Measurements from ENCODE around the gene BNIPL.
A peak's percentile ranks its signal among the peaks of the same experiment; 100 is the strongest.

The BNIPL gene

GRCh38 chr1:151009206-151009587 lies 27.2 kb upstream of the BNIPL start:
- Histone ChIP-seq H3K4me3 (ENCODE audit: severe bottlenecking) (peak overlapping the region; percentile 61), H3K9me3 (ENCODE audit: severe bottlenecking) (no peaks in the 10 kb centered on the region), H3K27ac (ENCODE audit: poor library complexity, severe bottlenecking) (peak overlapping the region; percentile 75), H3K36me3 (ENCODE audit: low read depth) (no peaks in the 10 kb centered on the region; the same call in 1 of the 2 replicates), H3K4me1 (ENCODE audit: insufficient read depth, poor library complexity, severe bottlenecking) (peaks cover 15% of the 10 kb centered on the region), H3K27me3 (ENCODE audit: insufficient read depth, poor library complexity, severe bottlenecking) (no peaks in the 10 kb centered on the region)
- ATAC-seq (ENCODE audit: low read depth) = no peak
- no peak for DNase-seq (ENCODE audit: low spot score)
- no peak for TF ChIP-seq CTCF (IDR thresholded peaks at IDR 0.05; ENCODE audit: poor library complexity, severe bottlenecking)

DNA sequence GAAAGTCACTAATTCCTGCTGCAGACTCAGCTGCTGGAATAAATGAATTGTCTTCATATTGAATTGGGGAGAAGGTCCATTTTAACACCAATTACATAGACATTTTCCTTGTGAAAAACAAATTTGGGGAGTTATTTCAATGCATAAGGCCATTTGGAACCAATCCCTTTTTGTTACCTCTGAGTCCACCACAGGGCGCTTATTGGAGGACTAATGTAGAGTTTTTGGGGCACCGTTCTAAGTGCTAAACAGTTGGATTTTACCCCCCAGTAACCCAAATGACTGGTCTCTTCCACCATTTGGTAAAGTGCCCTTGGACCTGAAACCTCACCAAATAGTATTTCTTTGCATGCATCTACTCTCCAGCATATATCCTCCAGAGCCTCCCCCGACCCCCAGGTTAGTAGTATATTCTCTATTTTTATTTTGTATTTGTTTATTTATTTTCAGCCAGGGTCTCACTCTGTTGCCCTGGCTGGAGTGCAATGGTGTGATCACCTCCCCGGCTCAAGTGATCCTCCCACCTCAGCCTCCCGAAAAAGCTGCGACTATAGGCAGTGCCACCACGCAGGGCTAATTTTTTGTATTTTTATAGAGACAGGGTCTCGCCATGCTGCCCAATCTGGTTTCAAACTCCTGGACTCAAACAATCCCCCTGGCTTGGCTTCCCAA lies 26.6 kb upstream of the BNIPL start:
- Histone ChIP-seq H3K27ac (ENCODE audit: poor library complexity, severe bottlenecking) (no peak overlapping the region), H3K4me3 (ENCODE audit: severe bottlenecking) (no peak overlapping the region), H3K36me3 (ENCODE audit: low read depth) (no peaks in the 10 kb centered on the region; the same call in 1 of the 2 replicates), H3K27me3 (ENCODE audit: insufficient read depth, poor library complexity, severe bottlenecking) (no peaks in the 10 kb centered on the region), H3K9me3 (ENCODE audit: severe bottlenecking) (no peaks in the 10 kb centered on the region), H3K4me1 (ENCODE audit: insufficient read depth, poor library complexity, severe bottlenecking) (peaks cover 11% of the 10 kb centered on the region)
- ATAC-seq (ENCODE audit: low read depth) (no peak), DNase-seq (ENCODE audit: low spot score) (no peak)
- TF ChIP-seq CTCF (IDR thresholded peaks at IDR 0.05; ENCODE audit: poor library complexity, severe bottlenecking) = no peak

DNA sequence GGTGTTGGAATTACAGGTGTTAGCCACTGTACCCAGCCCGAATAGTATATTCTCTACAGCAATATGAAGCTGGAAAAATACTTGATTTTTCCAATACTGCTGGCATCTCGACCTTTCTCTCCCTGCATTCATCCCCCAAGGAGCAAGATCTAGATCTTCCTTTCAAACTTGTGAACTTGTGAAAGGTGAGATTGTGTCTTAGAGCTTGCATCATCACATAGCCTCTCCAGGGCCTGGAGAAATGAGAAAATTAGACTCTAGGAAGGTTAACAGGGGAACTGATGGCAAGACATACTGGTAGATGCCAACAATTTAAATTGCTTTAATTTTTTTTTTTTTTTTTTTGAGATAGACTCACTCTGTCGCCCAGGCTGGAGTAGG lies 26.1 kb upstream of the BNIPL start:
- DNase-seq (ENCODE audit: low spot score) (no peak), ATAC-seq (ENCODE audit: low read depth) (no peak)
- peaks cover 7% of the 10 kb centered on the region for H3K4me1 ChIP-seq (ENCODE audit: insufficient read depth, poor library complexity, severe bottlenecking)
- H3K9me3 ChIP-seq (ENCODE audit: severe bottlenecking) = no peaks in the 10 kb centered on the region
- no peaks in the 10 kb centered on the region; the same call in 1 of the 2 replicates for H3K36me3 ChIP-seq (ENCODE audit: low read depth)
- H3K4me3 ChIP-seq (ENCODE audit: severe bottlenecking) = no peak overlapping the region
- H3K27ac ChIP-seq (ENCODE audit: poor library complexity, severe bottlenecking) = no peak overlapping the region
- TF ChIP-seq CTCF (IDR thresholded peaks at IDR 0.05; ENCODE audit: poor library complexity, severe bottlenecking) = no peak
- H3K27me3 ChIP-seq (ENCODE audit: insufficient read depth, poor library complexity, severe bottlenecking) = no peaks in the 10 kb centered on the region

DNA sequence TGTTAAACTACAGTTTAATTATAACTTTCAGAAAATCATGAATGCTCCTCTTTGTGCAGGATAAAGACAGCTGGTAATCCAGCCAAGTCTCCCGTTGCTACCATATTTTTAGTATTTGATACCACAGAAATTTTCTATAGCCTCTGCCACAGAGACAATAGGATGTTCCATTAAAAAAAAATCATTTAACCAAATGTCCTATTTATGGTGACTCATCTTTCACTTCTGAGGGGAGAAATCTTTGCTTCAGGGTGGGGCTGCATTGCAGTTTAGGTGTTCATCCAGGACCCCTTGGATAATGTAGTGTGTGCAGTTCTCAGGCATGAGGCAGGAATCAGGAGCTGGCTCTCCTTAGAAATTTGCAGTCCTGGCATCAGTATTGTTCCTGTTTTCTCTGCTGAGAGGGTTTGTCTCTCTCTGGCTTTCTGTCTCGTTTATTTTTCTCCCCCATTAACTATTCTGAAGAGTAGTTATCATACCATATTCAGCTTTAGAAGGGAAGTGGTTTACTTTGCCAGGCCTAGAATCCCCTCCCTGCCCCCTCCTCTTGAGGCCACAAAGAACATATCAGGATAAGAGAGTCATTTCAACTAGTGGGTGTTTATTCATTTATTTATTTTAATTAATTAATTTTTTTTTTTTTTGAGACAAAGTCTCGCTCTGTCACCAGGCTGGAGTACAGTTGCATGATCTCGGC lies 25.1 kb upstream of the BNIPL start:
- DNase-seq (ENCODE audit: low spot score) = no peak
- Histone ChIP-seq H3K9me3 (ENCODE audit: severe bottlenecking) (no peaks in the 10 kb centered on the region), H3K4me3 (ENCODE audit: severe bottlenecking) (no peak overlapping the region), H3K27me3 (ENCODE audit: insufficient read depth, poor library complexity, severe bottlenecking) (no peaks in the 10 kb centered on the region), H3K36me3 (ENCODE audit: low read depth) (no peaks in the 10 kb centered on the region; the same call in 1 of the 2 replicates), H3K27ac (ENCODE audit: poor library complexity, severe bottlenecking) (no peak overlapping the region), H3K4me1 (ENCODE audit: insufficient read depth, poor library complexity, severe bottlenecking) (peaks cover 7% of the 10 kb centered on the region)
- no peak for TF ChIP-seq CTCF (IDR thresholded peaks at IDR 0.05; ENCODE audit: poor library complexity, severe bottlenecking)
- no peak for ATAC-seq (ENCODE audit: low read depth)

All from RWPE2 (cell line).